Measurements from ENCODE around the gene MRPL40. TPM values are rescaled to one million over a fixed set of nuclear protein-coding genes. Genes with fewer than 3 reads are reported as not detected.

Gene MRPL40
- total RNA-seq, 2 donors from 2014 or later = 28.6 to 54.3 TPM

DNA sequence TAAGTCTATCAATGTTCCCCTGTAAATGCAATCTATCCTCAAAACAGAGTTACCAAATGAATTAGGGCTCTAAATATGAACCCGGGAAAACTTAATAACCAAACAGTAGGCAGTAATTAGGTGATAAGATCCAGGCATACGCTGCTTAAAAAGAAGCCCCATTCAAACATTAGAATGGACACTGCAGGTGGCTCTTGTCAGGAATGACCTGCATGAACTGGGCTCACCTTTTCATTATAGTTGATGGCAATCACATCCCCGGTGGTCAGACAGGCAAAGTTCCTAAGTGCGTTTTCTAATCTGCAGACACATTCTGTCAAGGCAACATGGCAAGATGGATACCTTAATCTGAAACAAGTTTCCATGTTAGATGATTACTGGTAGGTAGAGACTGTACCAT is 32.6 kb downstream of the MRPL40 start:
- TF ChIP-seq CTCF (IDR thresholded peaks at IDR 0.05) (no peak), POLR2A (IDR thresholded peaks at IDR 0.05) (no peak), POLR2AphosphoS5 (IDR thresholded peaks at IDR 0.05) (no peak)
- no peaks in the 10 kb centered on the region for H3K27me3 ChIP-seq (replicated peaks; ENCODE audit: insufficient read depth)
- no peaks in the 10 kb centered on the region for H3K9me3 ChIP-seq
- intact Hi-C loops (cut with DNase I) = no loop called here
- DNase-seq (ENCODE audit: low spot score) = no peak
- H3K27ac ChIP-seq = no peak overlapping the region
- no peak overlapping the region for H3K4me3 ChIP-seq
- WGBS = 92% methylated on average over 4 of the region's 4 CpGs
- H3K36me3 ChIP-seq = peaks cover 20 to 38% of the 10 kb centered on the region in 2 donors
- no peaks in the 10 kb centered on the region for H3K4me1 ChIP-seq (replicated peaks)

DNA sequence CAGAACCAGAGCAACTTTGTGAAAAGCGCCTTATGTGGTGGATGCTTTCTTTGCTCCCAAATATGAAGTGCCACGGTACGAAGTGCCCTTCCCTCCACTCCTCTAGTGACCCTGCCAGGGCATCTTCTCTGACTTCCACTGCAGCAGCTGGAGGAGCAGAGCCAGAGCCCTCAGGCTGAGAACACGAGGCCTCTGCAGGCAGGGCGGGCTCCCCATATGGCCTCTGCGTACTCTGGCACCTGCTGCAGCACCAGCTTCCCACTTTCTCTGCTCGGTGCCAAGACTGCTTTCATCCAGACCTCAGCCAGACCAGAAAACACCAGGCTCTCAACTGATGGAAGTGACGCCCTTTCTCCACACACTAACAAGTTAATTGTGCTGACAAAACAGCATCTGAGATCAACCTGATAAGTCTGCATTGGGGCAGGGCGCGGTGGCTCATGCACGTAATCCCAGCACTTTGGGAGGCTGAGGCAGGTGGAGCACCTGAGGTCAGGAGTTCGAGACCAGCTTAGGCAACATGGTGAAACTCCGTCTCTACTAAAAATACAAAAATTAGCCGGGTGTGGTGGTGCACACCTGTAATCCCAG is 33.9 kb downstream of the MRPL40 start:
- no peak for DNase-seq (ENCODE audit: low spot score)
- 82% methylated on average over 14 of the region's 14 CpGs for WGBS
- H3K4me1 ChIP-seq (replicated peaks) = no peaks in the 10 kb centered on the region
- intact Hi-C loops (cut with DNase I) = no loop called here
- H3K4me3 ChIP-seq = no peak overlapping the region
- H3K36me3 ChIP-seq = peaks cover 21 to 49% of the 10 kb centered on the region in 2 donors
- H3K27me3 ChIP-seq (replicated peaks; ENCODE audit: insufficient read depth) = no peaks in the 10 kb centered on the region
- no peak overlapping the region for H3K27ac ChIP-seq
- TF ChIP-seq POLR2A (IDR thresholded peaks at IDR 0.05) (no peak), CTCF (IDR thresholded peaks at IDR 0.05) (no peak), POLR2AphosphoS5 (IDR thresholded peaks at IDR 0.05) (no peak)
- H3K9me3 ChIP-seq = no peaks in the 10 kb centered on the region

DNA sequence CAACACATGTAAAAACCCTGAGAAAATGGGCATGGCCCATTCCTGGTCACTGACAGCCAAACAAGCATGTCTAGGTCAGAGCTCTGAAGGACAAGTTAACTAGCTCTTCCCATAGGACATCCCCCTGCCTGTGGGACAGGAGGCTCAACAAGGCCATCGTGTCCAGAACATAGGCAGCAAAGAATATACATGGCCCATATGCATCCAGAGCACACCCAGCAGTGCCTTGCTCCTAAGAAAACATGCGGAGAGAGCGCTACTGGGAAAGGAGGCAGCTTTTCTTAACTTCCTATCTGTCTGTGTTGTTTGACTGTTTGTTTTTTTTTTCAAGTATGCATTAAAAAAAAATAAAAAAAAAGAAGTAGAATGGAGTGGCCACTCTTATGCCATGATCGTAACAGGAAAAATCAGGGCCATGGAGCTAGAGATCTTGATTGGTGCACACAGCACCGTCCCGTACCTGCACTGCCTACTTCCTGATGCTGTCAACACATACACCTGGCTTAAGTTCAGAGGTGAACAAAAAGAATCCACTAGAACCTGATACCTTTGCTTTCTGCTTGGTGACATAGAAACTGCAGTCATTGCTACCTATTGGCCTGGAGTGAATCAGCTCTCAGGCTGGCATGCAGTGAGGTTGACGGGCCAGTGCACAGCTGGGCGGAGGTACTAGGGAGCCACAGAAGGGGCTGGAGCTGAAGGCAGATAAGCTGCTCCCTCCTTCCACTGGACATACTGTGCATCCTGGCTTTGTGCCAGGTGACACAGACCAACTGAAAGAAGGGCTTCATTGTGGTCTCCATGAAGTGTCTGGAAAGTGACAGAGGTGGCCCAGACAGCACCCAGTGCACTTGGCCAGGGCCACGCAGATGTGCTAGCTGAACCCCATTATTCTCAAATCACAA is 34.8 kb downstream of the MRPL40 start:
- intact Hi-C loops (cut with DNase I) = no loop called here
- TF ChIP-seq POLR2A (IDR thresholded peaks at IDR 0.05) (no peak), POLR2AphosphoS5 (IDR thresholded peaks at IDR 0.05) (no peak), CTCF (IDR thresholded peaks at IDR 0.05) (no peak)
- Histone ChIP-seq H3K27ac (no peak overlapping the region), H3K27me3 (replicated peaks; ENCODE audit: insufficient read depth) (no peaks in the 10 kb centered on the region), H3K4me3 (no peak overlapping the region), H3K36me3 (peaks cover 25 to 54% of the 10 kb centered on the region in 2 donors), H3K9me3 (no peaks in the 10 kb centered on the region), H3K4me1 (replicated peaks) (no peaks in the 10 kb centered on the region)
- no peak for DNase-seq (ENCODE audit: low spot score)
- 94% methylated on average over 9 of the region's 9 CpGs for WGBS

DNA sequence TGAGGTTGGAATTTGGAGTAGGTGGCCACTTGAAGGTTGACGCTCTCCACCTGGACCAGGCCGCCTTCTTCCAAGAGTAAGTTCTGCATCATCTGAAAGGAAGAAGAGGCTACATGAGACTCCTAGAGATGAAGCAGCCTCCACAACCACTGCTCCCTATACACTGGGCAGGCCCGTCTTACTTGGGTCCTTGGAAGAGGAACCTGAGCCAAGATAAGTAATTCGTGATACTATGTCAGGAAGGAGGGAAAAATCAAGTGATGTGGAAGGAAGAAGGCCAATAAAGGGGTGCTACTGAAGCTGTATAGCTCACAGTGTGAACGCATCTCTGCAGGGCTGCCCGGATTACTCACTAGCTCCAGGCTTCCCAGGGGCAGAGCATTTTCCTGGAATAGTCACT is 35.6 kb downstream of the MRPL40 start:
- Histone ChIP-seq H3K4me3 (no peak overlapping the region), H3K4me1 (replicated peaks) (no peaks in the 10 kb centered on the region), H3K27me3 (replicated peaks; ENCODE audit: insufficient read depth) (no peaks in the 10 kb centered on the region), H3K27ac (no peak overlapping the region), H3K36me3 (peaks cover 30 to 54% of the 10 kb centered on the region in 2 donors), H3K9me3 (no peaks in the 10 kb centered on the region)
- intact Hi-C loops (cut with DNase I) = no loop called here
- no peak for TF ChIP-seq POLR2AphosphoS5 (IDR thresholded peaks at IDR 0.05)
- no peak for TF ChIP-seq CTCF (IDR thresholded peaks at IDR 0.05)
- no peak for TF ChIP-seq POLR2A (IDR thresholded peaks at IDR 0.05)
- WGBS = 94% methylated on average over 6 of the region's 6 CpGs
- DNase-seq (ENCODE audit: low spot score) = no peak

Measured in prostate gland (tissue), 2 donors.